NAMALWA (cell line): ENCODE results near the gene EXOC3L1.

Experiments
- DNase-seq: peaks from one replicate; pipeline ENCODE4 v3.0.0-alpha.2; 2015; ENCODE audit warnings: low spot score

Gene EXOC3L1

GRCh38 chr16:67147437-67148140 lies 42.3 kb downstream of the EXOC3L1 start:
- DNase-seq, result no peak

GRCh38 chr16:67146523-67147357 lies 43.2 kb downstream of the EXOC3L1 start:
- DNase-seq, result no peak

- DNase-seq, result no peak
Observed at GRCh38 chr16:67145746-67146145, 44.2 kb downstream of the EXOC3L1 start.

- DNase-seq, result no peak
Observed at GRCh38 chr16:67144943-67145342, 45.0 kb downstream of the EXOC3L1 start.

GRCh38 chr16:67142342-67142741 lies 47.6 kb downstream of the EXOC3L1 start:
- no peak for DNase-seq

- no peak for DNase-seq
Observed at GRCh38 chr16:67141391-67141790, 48.5 kb downstream of the EXOC3L1 start.

GRCh38 chr16:67137605-67138004 lies 52.3 kb downstream of the EXOC3L1 start:
- DNase-seq, result no peak
